ENCODE measurements around the gene GDNF. TPM values are rescaled to one million over a fixed set of nuclear protein-coding genes. Genes with fewer than 3 reads are reported as not detected.
"Not testable (repeated sequence)": the region's sequence is repeated elsewhere in the genome, so short reads cannot be mapped to it uniquely, and the experiment has no call there.

Gene GDNF
- total RNA-seq, 1 donor from 2014 or later = not detected

DNA sequence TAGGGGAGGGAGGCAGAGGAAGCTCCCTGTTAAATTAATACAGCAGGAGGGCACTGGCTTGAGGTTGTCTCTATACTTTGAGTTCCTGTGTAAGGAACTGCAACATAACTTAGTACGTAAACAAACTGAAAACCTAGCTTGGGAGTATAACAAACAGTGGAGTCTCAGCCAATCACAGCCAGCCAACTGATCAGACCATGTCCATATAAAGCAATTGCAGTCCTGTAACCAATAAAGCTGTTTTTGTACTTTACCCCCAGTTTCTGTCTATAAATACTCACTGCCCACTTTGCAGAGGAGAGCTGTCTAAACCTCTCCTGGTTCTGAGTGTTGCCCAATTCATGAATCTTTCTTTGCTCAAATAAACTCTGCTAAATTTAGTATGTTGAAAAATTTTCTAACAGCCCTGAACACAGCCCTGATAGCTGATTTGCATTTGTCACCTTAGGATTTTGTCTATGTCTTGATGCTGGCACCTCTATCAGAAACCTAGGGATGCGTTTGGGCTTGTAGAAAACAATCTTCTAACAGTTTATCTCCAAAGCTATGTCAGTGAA is 39.9 kb downstream of the GDNF start:
- intact Hi-C loops (cut with DNase I) = no loop called here

GRCh38 chr5:37796435-37796834 is 43.4 kb downstream of the GDNF start:
- DNase-seq; ATAC-seq (ENCODE audit: poor library complexity); intact Hi-C loops (cut with DNase I): not testable (repeated sequence)

More for the DNA sequence above, 39.9 kb downstream of the GDNF start:
- DNase-seq (no peak), ATAC-seq (ENCODE audit: poor library complexity) (no peak)

DNA sequence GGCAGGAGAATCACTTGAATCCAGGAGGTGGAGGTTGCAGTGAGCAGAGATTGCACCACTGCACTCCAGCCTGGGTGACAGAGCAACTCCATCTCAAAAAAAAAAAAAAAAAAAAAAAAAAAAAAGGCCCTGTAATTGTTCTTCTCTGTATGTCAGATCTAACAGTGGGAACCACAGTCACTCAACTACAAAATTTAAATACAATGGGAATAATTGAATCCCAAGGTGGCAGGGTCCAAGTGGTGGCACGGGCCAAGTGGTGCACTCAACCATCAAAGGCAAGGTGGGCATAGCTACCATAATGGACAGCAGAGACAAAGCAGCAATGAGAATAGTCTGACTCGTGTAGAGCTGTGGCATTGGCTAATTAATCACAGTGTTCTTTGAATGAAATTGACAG is 44.5 kb downstream of the GDNF start:
- intact Hi-C loops (cut with DNase I); DNase-seq; ATAC-seq (ENCODE audit: poor library complexity): not testable (repeated sequence)

GRCh38 chr5:37792975-37793631 is 46.7 kb downstream of the GDNF start:
- DNase-seq (no peak), ATAC-seq (ENCODE audit: poor library complexity) (no peak)
- intact Hi-C loops (cut with DNase I) = no loop called here

DNA sequence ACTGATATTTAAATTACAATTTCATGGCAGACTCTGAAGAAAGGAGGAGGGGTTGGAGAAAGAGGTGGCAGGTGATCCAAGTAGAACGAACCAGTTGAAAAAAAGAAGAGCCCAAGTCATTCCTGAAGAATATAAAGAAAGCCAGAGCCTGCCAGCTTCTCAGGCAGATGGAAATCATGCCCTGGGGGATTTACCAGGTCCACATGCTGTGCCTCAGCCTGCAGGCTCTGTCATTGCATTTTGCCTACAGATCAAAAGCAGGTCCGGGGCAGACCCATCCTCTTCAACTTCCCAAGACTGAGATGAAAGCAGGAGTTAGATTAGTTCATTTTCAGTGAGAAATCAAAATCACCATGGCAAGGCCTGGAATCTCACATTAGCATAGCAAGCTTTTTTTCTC is 48.5 kb downstream of the GDNF start:
- intact Hi-C loops (cut with DNase I) = no loop called here
- no peak for ATAC-seq (ENCODE audit: poor library complexity)

GRCh38 chr5:37789991-37790390 is 49.9 kb downstream of the GDNF start:
- intact Hi-C loops (cut with DNase I) = no loop called here
- DNase-seq (no peak), ATAC-seq (ENCODE audit: poor library complexity) (no peak)

More for the DNA sequence above, 48.5 kb downstream of the GDNF start:
- no peak for DNase-seq

GRCh38 chr5:37787742-37788141 is 52.1 kb downstream of the GDNF start:
- intact Hi-C loops (cut with DNase I) = no loop called here
- DNase-seq = no peak
- ATAC-seq (ENCODE audit: poor library complexity) = no peak

- no peak for ATAC-seq (ENCODE audit: poor library complexity)
- intact Hi-C loops (cut with DNase I) = no loop called here
- no peak for DNase-seq
Measured at GRCh38 chr5:37786862-37787519, 52.9 kb downstream of the GDNF start.

- no peak for DNase-seq
Measured at GRCh38 chr5:37786416-37786815, 53.4 kb downstream of the GDNF start.

DNA sequence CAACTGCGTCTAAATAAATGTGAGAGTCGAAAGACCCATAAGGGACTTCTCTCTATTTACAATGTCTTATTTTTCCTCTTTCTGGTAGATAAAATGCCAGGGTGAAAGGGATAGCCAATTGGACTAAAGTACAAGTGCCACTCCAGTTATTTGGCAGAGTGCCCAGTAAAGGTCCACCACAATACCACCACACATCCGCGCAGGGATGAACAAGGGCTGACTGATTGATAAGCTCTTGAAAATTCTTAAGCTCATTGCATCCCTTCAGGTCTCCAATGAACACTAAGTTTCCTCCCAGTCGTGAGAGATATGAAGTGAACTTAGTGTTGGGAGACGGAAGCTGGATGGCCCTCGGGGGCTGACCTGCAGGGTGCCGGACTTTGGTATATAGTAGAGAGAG is 58.4 kb downstream of the GDNF start:
- DNase-seq; intact Hi-C loops (cut with DNase I); ATAC-seq (ENCODE audit: poor library complexity): not testable (repeated sequence)

More at GRCh38 chr5:37786416-37786815, 53.4 kb downstream of the GDNF start:
- intact Hi-C loops (cut with DNase I) = no loop called here
- ATAC-seq (ENCODE audit: poor library complexity) = no peak

- intact Hi-C loops (cut with DNase I) = no loop called here
- ATAC-seq (ENCODE audit: poor library complexity) (no peak), DNase-seq (no peak)
Measured at GRCh38 chr5:37777432-37778130, 62.3 kb downstream of the GDNF start.

GRCh38 chr5:37776826-37777225 is 63.0 kb downstream of the GDNF start:
- DNase-seq = no peak
- intact Hi-C loops (cut with DNase I) = no loop called here
- ATAC-seq (ENCODE audit: poor library complexity) = no peak

DNA sequence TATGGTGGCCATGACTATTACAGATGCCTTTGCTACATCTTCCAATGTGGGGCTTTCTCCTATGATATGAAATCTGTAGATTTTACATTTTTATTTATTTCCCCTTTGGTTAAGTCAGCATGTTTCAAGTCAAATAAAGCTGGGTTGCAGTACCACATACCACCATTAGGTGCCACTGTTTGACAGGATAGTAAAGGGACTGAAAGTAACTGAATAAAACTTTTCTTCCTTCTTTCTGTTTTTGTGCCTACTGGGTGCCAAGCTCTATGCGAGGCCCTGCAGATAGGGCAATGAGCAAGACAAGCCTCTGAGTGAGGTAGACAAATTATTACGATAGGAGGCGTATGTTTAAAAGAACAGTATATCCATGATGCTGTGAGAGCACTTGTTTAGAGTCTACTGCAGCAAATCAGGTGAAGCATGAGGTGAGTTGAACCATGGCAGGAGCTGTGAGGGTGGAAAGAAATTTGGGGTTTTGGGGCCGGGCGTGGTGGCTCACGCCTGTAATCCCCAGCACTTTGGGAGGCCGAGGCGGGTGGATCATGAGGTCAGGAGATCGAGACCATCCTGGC is 64.8 kb downstream of the GDNF start:
- intact Hi-C loops (cut with DNase I) = no loop called here
- DNase-seq = no peak
- no peak for ATAC-seq (ENCODE audit: poor library complexity)

DNA sequence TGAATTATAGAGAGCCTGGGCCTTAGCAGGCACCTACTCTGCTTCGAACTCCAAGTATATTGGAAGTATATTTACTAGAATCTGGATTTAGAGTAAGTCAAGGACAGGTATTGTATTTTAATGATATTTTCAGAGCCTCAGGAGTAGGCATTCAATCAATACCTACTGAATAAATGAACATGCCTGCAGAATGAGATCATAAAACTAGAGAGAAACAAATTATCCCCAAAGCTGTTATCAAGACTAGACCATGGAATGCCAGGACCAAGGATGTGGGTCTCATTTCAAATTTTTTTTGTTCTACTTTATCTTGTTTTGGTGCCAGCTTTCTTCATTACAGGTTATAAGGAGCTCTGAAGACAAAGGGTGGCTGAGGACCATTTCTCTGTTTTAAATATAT is 66.0 kb downstream of the GDNF start:
- intact Hi-C loops (cut with DNase I) = no loop called here
- ATAC-seq (ENCODE audit: poor library complexity) = no peak
- DNase-seq = no peak

- ATAC-seq (ENCODE audit: poor library complexity) = no peak
- intact Hi-C loops (cut with DNase I) = no loop called here
- DNase-seq = no peak
Measured at GRCh38 chr5:37772255-37772654, 67.6 kb downstream of the GDNF start.

- no peak for DNase-seq
- no peak for ATAC-seq (ENCODE audit: poor library complexity)
- intact Hi-C loops (cut with DNase I) = no loop called here
Measured at GRCh38 chr5:37771731-37772130, 68.1 kb downstream of the GDNF start.

GRCh38 chr5:37771203-37771611 is 68.6 kb downstream of the GDNF start:
- intact Hi-C loops (cut with DNase I) = no loop called here
- DNase-seq = no peak
- no peak for ATAC-seq (ENCODE audit: poor library complexity)

DNA sequence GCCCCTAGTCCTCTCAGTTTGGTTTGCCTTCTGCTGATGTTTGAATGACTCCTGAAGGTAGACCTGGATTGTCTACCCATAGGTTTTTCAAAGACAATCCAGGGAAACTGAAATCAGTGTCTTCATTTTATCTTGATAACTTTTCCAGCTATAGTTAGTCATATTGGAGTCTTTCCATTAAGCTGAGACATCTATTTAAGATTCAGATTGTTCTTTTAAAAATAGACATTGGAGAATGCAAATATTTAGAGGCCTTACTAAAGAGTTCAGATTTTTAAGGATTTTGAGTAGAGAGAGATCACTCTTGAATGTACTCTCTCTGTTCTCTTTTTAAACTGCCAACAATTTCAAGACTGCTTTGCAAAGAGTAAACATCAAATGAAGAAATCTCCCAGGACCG is 69.1 kb downstream of the GDNF start:
- DNase-seq (no peak), ATAC-seq (ENCODE audit: poor library complexity) (no peak)
- intact Hi-C loops (cut with DNase I) = no loop called here

GRCh38 chr5:37769840-37770239 is 70.0 kb downstream of the GDNF start:
- intact Hi-C loops (cut with DNase I) = no loop called here
- ATAC-seq (ENCODE audit: poor library complexity) = no peak
- no peak for DNase-seq
